ENCODE results near the gene RPS6KA5. TPM values are rescaled to one million over a fixed set of nuclear protein-coding genes. Genes with fewer than 3 reads are reported as not detected.
A peak's percentile ranks its signal among the peaks of the same experiment; 100 is the strongest.
"Not testable (repeated sequence)": the region's sequence is repeated elsewhere in the genome, so short reads cannot be mapped to it uniquely, and the experiment has no call there.

RPS6KA5 gene
- polyA plus RNA-seq, 3 donors = 7.7 to 8.8 (median 8.1) TPM

GRCh38 chr14:90943367-90943766 lies 117.1 kb downstream of the RPS6KA5 start:
- DNase-seq (ENCODE audit: low read depth in 3 of 3, low spot score in 2 of 3) = no peak

- DNase-seq (ENCODE audit: low read depth in 3 of 3, low spot score in 2 of 3) = no peak
Measured at GRCh38 chr14:90942511-90942910, 117.9 kb downstream of the RPS6KA5 start.

- DNase-seq (ENCODE audit: low read depth in 3 of 3, low spot score in 2 of 3) = no peak
Measured at GRCh38 chr14:90941706-90942105, 118.7 kb downstream of the RPS6KA5 start.

GRCh38 chr14:90940318-90940962 lies 120.0 kb downstream of the RPS6KA5 start:
- no peak for DNase-seq (ENCODE audit: low read depth in 3 of 3, low spot score in 2 of 3)

GRCh38 chr14:90939252-90939795 lies 121.1 kb downstream of the RPS6KA5 start:
- not testable (repeated sequence) for DNase-seq (ENCODE audit: low read depth in 3 of 3, low spot score in 2 of 3)

GRCh38 chr14:90938615-90939014 lies 121.8 kb downstream of the RPS6KA5 start:
- no peak for DNase-seq (ENCODE audit: low read depth in 3 of 3, low spot score in 2 of 3)

GRCh38 chr14:90936757-90937440 lies 123.5 kb downstream of the RPS6KA5 start:
- DNase-seq (ENCODE audit: low read depth in 3 of 3, low spot score in 2 of 3) = no peak

GRCh38 chr14:90924621-90925340 lies 135.7 kb downstream of the RPS6KA5 start:
- DNase-seq (ENCODE audit: low read depth in 3 of 3, low spot score in 2 of 3) = no peak

- DNase-seq (ENCODE audit: low read depth in 3 of 3, low spot score in 2 of 3) = no peak
Measured at GRCh38 chr14:90922141-90922540, 138.3 kb downstream of the RPS6KA5 start.

GRCh38 chr14:90911121-90911520 lies 149.3 kb downstream of the RPS6KA5 start:
- no peak for DNase-seq (ENCODE audit: low read depth in 3 of 3, low spot score in 2 of 3)

GRCh38 chr14:90907178-90907577 lies 153.3 kb downstream of the RPS6KA5 start:
- DNase-seq (ENCODE audit: low read depth in 3 of 3, low spot score in 2 of 3) = no peak

- no peak for DNase-seq (ENCODE audit: low read depth in 3 of 3, low spot score in 2 of 3)
Measured at GRCh38 chr14:90905531-90905930, 154.9 kb downstream of the RPS6KA5 start.

GRCh38 chr14:90903101-90903500 lies 157.3 kb downstream of the RPS6KA5 start:
- DNase-seq (ENCODE audit: low read depth in 3 of 3, low spot score in 2 of 3) = peak; percentile 9 to 23 (median 12)

GRCh38 chr14:90900476-90901083 lies 159.9 kb downstream of the RPS6KA5 start:
- no peak for DNase-seq (ENCODE audit: low read depth in 3 of 3, low spot score in 2 of 3)

- DNase-seq (ENCODE audit: low read depth in 3 of 3, low spot score in 2 of 3) = no peak
Measured at GRCh38 chr14:90897022-90897421, 163.4 kb downstream of the RPS6KA5 start.

- DNase-seq (ENCODE audit: low read depth in 3 of 3, low spot score in 2 of 3) = no peak
Measured at GRCh38 chr14:90894241-90894640, 166.2 kb downstream of the RPS6KA5 start.

GRCh38 chr14:90893510-90893909 lies 166.9 kb downstream of the RPS6KA5 start:
- no peak for DNase-seq (ENCODE audit: low read depth in 3 of 3, low spot score in 2 of 3)

- no peak for DNase-seq (ENCODE audit: low read depth in 3 of 3, low spot score in 2 of 3)
Measured at GRCh38 chr14:90892970-90893369, 167.5 kb downstream of the RPS6KA5 start.

- no peak for DNase-seq (ENCODE audit: low read depth in 3 of 3, low spot score in 2 of 3)
Measured at GRCh38 chr14:90891326-90891725, 169.1 kb downstream of the RPS6KA5 start.

GRCh38 chr14:90890322-90891020 lies 170.0 kb downstream of the RPS6KA5 start:
- no peak for DNase-seq (ENCODE audit: low read depth in 3 of 3, low spot score in 2 of 3)
